Eye (tissue), 1 donor: ENCODE results near the gene CKAP5.

Experiments used
- DNase-seq: peaks from one replicate; pipeline ENCODE4 v3.0.0-alpha.2; 2015

Gene CKAP5

DNA sequence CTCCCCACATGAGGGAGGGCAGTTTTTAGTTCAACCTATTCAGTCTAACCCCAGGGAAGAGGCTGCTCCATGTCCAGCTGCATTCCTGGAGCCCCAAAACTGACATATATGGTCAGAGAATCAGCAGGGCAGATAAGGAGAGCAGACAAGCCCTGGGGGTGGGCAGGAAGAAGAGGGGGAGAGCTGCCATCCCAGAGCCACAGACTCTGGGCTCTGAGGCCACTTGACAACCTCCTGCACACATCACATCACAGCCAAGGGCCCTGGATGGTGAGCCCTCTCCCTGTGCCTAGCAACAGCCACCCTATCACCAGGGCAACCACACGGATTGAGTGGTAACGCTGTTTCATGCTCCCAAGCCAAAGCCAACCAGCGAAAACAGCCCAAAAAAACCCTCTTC, 148.8 kb downstream of the CKAP5 start:
- DNase-seq = no peak

DNA sequence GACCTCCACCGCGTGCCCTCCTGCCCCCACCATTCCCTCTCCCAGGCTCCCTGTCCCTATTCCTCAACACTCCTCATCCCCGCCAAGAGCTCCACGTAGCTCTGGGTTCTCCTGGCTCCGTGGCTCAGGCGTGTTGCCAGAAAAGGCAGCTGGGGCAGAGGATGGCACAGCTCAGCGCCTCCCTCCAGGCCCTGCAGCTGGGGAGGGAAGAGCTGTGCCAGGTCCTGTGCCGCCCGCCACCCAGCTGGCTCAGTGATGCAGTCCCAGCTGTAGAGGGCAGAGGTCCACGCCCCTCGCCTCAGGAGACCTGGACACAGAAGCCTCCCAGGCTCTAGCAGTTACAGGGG, 149.9 kb downstream of the CKAP5 start:
- DNase-seq = no peak

DNA sequence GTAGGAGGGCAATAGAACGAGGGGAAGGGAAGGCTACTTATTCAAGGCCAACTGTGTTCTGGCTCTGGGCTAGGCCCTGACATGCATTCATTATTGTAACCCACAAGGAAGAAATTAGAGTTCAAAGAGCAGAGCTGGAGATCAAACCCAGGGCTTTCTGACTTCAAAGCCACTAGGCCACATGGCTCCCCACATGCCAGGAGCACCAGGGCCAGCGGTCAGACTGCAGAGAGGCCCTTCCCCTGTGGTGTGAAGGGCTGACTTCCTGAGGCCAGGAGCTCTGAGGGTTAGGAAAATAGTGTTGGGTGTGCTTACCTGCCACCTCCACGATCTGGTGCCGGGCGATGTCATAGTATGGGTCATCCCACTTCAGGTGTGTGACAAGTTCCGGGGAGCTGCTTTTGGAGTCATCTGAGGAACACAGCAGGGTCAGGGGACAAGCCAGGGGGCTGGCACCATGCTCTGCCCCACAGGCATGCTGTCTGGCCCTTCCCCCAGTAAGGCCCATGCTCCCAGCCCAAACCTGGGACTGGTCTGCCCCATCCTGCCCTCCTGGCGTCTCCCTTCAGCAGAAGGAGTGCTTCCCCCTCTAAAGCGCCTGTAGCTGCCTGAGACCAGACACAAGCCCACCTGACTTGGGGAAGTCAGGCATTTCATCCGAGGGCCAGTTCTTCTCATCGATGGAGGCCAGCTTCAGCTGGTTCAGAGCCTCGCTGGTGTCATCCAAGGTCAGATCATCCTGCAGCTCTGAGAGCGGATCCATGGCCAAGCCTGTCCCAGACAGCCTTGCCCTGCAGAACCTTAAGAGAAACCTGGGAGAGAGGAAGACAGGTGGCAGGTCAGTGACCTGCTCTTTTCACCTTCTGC, 150.5 kb downstream of the CKAP5 start:
- no peak for DNase-seq

DNA sequence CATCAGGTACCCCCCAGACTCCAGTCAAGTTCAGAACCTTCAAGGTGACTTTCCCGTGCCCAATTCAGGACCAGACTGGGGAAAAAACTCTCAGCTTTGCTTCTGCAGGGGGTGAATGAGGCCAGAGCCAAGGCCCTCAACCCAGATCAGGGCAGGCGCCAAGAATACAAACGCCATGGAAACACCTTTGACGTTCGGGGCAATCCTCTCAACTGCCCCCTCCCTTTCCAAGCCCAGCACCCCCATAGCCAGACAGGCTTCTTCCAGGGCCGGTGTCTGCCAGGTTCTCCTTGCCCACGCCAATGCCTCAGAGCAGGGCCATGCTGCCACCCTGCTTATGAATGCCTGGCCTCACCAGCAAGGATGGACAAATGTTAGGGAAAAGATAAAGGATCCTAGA, 151.5 kb downstream of the CKAP5 start:
- DNase-seq = no peak

DNA sequence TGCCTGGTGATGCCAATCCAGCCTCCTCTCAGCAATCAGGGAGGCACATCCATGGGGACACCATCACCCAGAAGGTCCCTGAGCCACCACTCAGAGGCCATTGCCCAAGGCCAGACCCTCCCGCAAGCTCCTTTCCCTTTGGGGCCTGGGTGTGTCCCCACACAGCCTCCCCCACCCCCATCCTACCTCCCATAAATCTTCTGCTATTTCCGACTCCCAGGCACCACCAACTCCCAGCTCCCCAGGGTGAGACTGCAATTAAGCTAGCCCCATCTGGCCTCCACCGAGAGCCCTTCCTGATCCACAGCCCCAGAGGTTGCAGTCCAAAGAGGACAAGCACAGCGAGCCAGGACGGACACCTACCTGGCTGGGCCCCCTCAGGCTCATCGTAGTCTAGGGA, 152.0 kb downstream of the CKAP5 start:
- DNase-seq = no peak

DNA sequence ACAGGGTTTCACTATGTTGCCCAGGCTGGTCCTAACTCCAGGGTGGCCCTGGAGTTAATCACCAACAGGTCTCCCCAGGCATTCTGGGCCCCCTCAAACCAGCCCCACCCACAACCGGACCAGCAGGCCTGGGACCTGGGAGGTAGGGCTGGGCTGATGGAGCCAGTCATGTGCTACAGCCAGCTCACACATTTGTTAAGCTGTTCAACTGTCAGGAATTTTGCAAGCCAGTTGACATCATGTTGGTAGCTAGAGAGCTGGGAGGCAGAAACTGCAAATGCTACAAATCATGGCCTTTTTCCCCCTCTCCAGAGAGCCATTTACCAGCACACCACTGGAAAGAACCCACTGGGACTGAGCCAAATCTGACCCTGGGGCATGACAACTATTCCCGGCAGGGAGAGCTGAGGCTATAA, 152.5 kb downstream of the CKAP5 start:
- no peak for DNase-seq
